HG03342 (cell line): ENCODE measurements around the gene SMARCD3.

Experiments
- ATAC-seq: cut with Tn5 transposase; IDR thresholded peaks from one replicate; pipeline ENCODE4 v1.9.1; 2021; ENCODE audit warnings: mild to moderate bottlenecking, moderate library complexity; ENCODE audit not compliant: unreplicated experiment

Gene SMARCD3

GRCh38 chr7:151215396-151215795, 33.1 kb downstream of the SMARCD3 start:
- no peak for ATAC-seq

- ATAC-seq: no peak
These were observed 34.7 kb downstream of the SMARCD3 start for GRCh38 chr7:151213826-151214225.

GRCh38 chr7:151212626-151213025, 35.9 kb downstream of the SMARCD3 start:
- ATAC-seq: no peak

- no peak for ATAC-seq
These were observed 37.2 kb downstream of the SMARCD3 start for GRCh38 chr7:151211155-151211772.

GRCh38 chr7:151210087-151210854, 38.2 kb downstream of the SMARCD3 start, which contains the start of gene H2BK1:
H2BK1 (minus strand) TSS chr7:151210488; CDS start chr7:151210318, 170 bp downstream.
- no peak for ATAC-seq

- no peak for ATAC-seq
These were observed 38.9 kb downstream of the SMARCD3 start for GRCh38 chr7:151209588-151209987.

GRCh38 chr7:151208253-151208862, 40.1 kb downstream of the SMARCD3 start:
- ATAC-seq: no peak

- ATAC-seq: no peak
These were observed 40.7 kb downstream of the SMARCD3 start for GRCh38 chr7:151207804-151208203.

- ATAC-seq: no peak
These were observed 41.2 kb downstream of the SMARCD3 start for GRCh38 chr7:151207315-151207714.

- ATAC-seq: no peak
These were observed 41.6 kb downstream of the SMARCD3 start for GRCh38 chr7:151206914-151207313.

GRCh38 chr7:151205730-151206129, 42.8 kb downstream of the SMARCD3 start:
- no peak for ATAC-seq

- no peak for ATAC-seq
These were observed 44.0 kb downstream of the SMARCD3 start for GRCh38 chr7:151204383-151205032.

- no peak for ATAC-seq
These were observed 45.7 kb downstream of the SMARCD3 start for GRCh38 chr7:151202836-151203235.

- no peak for ATAC-seq
These were observed 46.7 kb downstream of the SMARCD3 start for GRCh38 chr7:151201751-151202150.

- ATAC-seq: no peak
These were observed 47.1 kb downstream of the SMARCD3 start for GRCh38 chr7:151201344-151201743.

- ATAC-seq: no peak
These were observed 49.3 kb downstream of the SMARCD3 start for GRCh38 chr7:151198945-151199848.

- ATAC-seq: no peak
These were observed 50.6 kb downstream of the SMARCD3 start for GRCh38 chr7:151197932-151198331.

GRCh38 chr7:151195616-151196450, 52.7 kb downstream of the SMARCD3 start:
- no peak for ATAC-seq

GRCh38 chr7:151194188-151194587, 54.3 kb downstream of the SMARCD3 start:
- no peak for ATAC-seq
